NT2/D1 (cell line): Measurements from ENCODE around the gene SLC23A3.

Experiments used
- SUZ12 ChIP-seq: IDR thresholded peaks from 2 replicates; pipeline ENCODE4 v1.6.1; 2011; ENCODE audit not compliant: insufficient read length, insufficient read depth; ENCODE audit errors: extremely low read depth
- YY1 ChIP-seq: IDR thresholded peaks from 2 replicates; pipeline ENCODE4 v1.6.1; 2011; ENCODE audit not compliant: insufficient read length, insufficient read depth

DNA sequence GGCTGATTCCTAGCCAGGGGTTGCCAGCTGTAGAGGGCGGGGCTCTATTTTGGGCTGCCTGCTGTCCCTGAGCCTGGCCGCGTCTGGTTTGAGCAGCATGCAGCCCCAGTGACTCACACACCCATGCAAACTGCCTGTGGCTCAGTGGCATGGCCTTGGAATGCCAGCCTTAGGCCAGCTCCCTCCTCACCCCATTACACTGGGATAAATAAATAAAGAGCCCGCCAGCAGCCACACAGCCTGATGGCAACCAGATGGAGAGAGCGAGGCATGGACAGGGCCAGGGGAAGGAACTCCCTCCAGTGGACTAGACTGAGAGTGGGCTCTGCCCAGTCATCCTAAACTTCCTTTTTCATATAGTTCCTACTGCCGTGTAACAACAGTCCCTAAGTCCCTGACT is 27.5 kb downstream of the SLC23A3 start:
- TF ChIP-seq YY1 (no peak), SUZ12 (no peak)
